GM23338 (cell line): ENCODE data around the gene DMWD.

Experiments used
- CREB1 ChIP-seq: fragments of 250-450 bp; sonication (Bioruptor Pico); IDR thresholded peaks from 2 replicates; pipeline ENCODE4 v1.5.0; 2020; ENCODE audit warnings: low read depth, mild to moderate bottlenecking, moderate library complexity
- CTCF ChIP-seq, 2 experiments: fragments of 200-600 bp in 1 of 2; sonication (generic) in 1 of 2; conservative IDR thresholded peaks; 2 replicates each; pipeline versions ENCODE4 v1.5.1 to v1.6.1; 2016 to 2017; ENCODE audit warnings: antibody characterized with exemption in 2 of 2, low read depth in 2 of 2, mild to moderate bottlenecking in 2 of 2, moderate library complexity in 1 of 2
- ETS1 ChIP-seq: IDR thresholded peaks from 2 replicates; pipeline ENCODE4 v1.6.1; 2016; ENCODE audit warnings: antibody characterized with exemption
- EZH2 ChIP-seq: fragments of 200-600 bp; sonication (generic); IDR thresholded peaks from one replicate; pipeline ENCODE4 v1.8.0; 2017; ENCODE audit warnings: antibody characterized with exemption, mild to moderate bottlenecking, low read depth; ENCODE audit not compliant: unreplicated experiment
- EZH2phosphoT487 ChIP-seq: fragments of 200-600 bp; sonication (generic); IDR thresholded peaks from one replicate; pipeline ENCODE4 v1.8.1; 2018; ENCODE audit warnings: antibody characterized with exemption; ENCODE audit not compliant: unreplicated experiment
- NANOG ChIP-seq: IDR thresholded peaks from 2 replicates; pipeline ENCODE4 v1.6.1; 2016; ENCODE audit warnings: antibody characterized with exemption, borderline replicate concordance
- POLR2AphosphoS5 ChIP-seq: IDR thresholded peaks from 2 replicates; pipeline ENCODE4 v1.6.1; 2016; ENCODE audit warnings: antibody characterized with exemption, low read depth
- REST ChIP-seq: IDR thresholded peaks from one replicate; pipeline ENCODE4 v1.6.1; 2018; ENCODE audit warnings: antibody characterized with exemption; ENCODE audit not compliant: unreplicated experiment
- STAT1 ChIP-seq: IDR thresholded peaks from one replicate; pipeline ENCODE4 v1.6.1; 2016; ENCODE audit warnings: antibody characterized with exemption; ENCODE audit not compliant: unreplicated experiment
- ZNF331 ChIP-seq: fragments of 250-450 bp; sonication (Bioruptor Pico); IDR thresholded peaks from 2 replicates; pipeline ENCODE4 v1.5.0; 2020; ENCODE audit warnings: low read depth, mild to moderate bottlenecking, moderate library complexity

GRCh38 chr19:45774765-45775164 lies 17.9 kb downstream of the DMWD start:
- TF ChIP-seq CTCF (conservative IDR thresholded peaks at IDR 0.05; ENCODE audit: low read depth in 2 of 2) (peak; percentile 65 to 66), EZH2 (no peak), POLR2AphosphoS5 (no peak), CREB1 (no peak), REST (no peak), EZH2phosphoT487 (no peak), NANOG (no peak), ETS1 (no peak), STAT1 (no peak), ZNF331 (CRISPR knock-in tag) (no peak)
